Measurements from ENCODE around the gene AK5.
"Not testable (repeated sequence)": the region's sequence is repeated elsewhere in the genome, so short reads cannot be mapped to it uniquely, and the experiment has no call there.

Gene AK5

GRCh38 chr1:77487631-77488030 lies 205.8 kb downstream of the AK5 start:
- in situ Hi-C loops (cut with MboI; ENCODE audit: low sequenced_read_pairs): no loop called here

DNA sequence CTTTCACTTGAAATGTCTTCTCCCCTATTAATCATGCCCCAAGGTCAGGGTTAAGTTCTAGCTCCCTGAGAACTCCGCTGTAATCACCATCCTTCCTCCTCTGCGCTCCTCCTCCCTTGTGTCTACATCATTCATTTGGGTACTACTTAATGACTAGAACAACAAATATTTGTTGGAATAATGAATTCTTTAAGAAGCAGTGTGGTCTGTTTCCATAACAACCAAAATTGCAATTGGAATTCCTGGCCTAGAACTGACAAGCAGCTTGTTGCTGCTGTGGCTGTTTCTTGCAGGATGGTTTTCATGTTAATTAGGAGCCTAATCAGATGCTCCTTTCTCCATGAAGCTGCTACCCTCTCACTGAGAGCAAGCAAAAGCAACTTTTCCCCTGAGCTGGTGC lies 208.1 kb downstream of the AK5 start:
- in situ Hi-C loops (cut with MboI; ENCODE audit: low sequenced_read_pairs): no loop called here

DNA sequence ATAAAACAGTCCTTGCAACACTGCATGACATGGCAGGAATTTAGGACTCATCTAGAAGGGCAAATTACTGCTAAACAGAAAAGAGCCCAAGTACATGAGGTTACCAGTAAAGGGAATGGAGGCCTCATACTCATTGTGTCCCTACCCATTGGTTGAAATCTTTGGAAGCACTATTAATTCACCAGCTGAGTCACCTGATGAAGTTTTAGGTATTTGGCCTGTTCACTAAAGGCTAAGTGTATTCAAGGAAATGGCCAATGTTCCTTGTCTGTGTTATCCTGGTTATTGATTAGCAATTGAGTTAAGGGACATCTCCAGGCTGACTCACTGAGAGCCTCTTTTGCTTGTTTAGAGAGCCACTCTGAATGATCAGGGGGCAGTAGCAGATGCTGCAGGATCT lies 212.2 kb downstream of the AK5 start:
- in situ Hi-C loops (cut with MboI; ENCODE audit: low sequenced_read_pairs): no loop called here

- in situ Hi-C loops (cut with MboI; ENCODE audit: low sequenced_read_pairs): no loop called here
Measured at GRCh38 chr1:77498918-77499317, 217.1 kb downstream of the AK5 start.

DNA sequence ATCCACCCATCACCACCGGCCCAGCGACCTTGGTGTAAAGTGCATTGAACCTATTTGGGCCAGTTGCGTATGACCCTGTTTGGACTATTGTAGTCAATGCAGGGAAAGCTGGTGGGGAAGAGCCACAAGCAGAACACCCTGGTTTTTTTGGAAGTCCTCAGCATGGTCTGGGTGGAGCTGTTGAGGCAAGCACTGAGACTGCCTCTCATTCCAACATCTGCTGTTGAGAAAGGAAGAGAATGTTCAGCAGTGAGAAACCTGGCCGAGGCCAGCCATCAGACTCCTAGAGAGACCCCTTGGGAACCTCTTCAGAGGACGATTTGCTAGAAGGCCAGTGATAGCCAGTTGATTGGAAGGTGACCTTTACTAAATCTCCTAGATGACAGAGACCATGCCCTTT lies 217.6 kb downstream of the AK5 start:
- in situ Hi-C loops (cut with MboI; ENCODE audit: low sequenced_read_pairs): no loop called here

- in situ Hi-C loops (cut with MboI; ENCODE audit: low sequenced_read_pairs): no loop called here
Measured at GRCh38 chr1:77504986-77505385, 223.2 kb downstream of the AK5 start.

- in situ Hi-C loops (cut with MboI; ENCODE audit: low sequenced_read_pairs): no loop called here
Measured at GRCh38 chr1:77506771-77507170, 225.0 kb downstream of the AK5 start.

- in situ Hi-C loops (cut with MboI; ENCODE audit: low sequenced_read_pairs): no loop called here
Measured at GRCh38 chr1:77509051-77509492, 227.3 kb downstream of the AK5 start.

GRCh38 chr1:77509898-77510297 lies 228.1 kb downstream of the AK5 start:
- in situ Hi-C loops (cut with MboI; ENCODE audit: low sequenced_read_pairs): no loop called here

DNA sequence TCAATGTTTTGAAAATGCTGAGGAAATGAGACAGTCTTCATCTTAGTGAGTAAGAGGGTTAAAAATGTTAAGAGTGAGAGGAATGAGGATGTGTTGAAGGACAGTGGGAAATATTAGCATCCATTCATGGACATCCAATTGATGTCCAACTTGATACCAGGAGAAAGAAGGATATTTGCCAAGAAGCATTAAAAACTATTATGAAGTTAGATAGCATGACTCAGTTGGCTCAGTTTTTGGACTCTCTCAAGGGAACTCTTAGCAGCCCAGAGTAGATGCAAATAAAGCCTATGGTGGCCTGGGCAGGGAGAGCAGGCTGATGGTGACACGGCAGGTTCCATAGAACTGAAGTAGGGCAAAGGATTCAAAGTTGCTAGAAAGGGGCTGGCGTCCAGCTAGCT lies 229.6 kb downstream of the AK5 start:
- in situ Hi-C loops (cut with MboI; ENCODE audit: low sequenced_read_pairs): no loop called here

GRCh38 chr1:77512650-77513049 lies 230.8 kb downstream of the AK5 start:
- in situ Hi-C loops (cut with MboI; ENCODE audit: low sequenced_read_pairs): not testable (repeated sequence)

DNA sequence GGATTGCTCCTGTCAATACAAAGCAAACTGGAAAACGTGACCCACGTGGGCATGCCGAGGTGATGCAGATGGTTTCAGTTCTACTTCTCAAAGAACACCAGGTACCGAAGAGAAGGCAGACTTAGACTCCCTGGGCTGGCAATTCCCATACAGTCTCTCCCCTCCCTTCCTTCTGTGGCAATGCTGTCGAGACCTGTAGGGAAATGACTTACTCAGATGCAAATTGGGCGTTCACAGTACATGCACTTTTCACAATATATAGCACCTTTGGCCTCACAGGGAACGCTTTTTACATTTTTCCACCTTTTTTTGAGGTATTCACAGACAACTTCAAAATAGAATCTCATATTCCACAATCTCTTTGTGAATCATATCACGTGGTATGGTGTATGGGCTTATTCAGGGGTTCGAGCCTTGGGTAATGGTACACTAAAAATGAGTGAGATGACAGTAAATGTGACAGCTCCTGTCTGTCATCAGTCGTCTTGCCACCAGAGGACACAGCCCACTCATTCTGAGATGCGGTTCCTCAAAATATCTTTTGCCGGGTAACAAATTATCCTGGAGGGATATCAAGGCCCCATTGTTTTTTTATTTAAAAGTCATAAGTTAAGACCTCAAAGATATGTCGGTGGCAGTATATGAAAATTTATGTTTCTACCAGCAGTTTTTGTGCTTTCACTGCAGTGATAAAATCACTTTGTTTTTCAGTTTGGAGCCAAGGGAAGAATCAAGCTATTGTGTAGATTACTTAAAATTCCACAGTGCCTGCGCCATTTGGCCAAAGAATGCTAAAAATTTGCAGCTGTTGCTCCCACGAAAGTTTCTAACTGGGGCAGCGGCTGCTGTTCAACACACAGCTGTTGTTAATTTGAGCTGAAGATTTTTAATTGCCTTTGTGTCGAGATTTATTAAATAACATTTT lies 232.3 kb downstream of the AK5 start:
- in situ Hi-C loops (cut with MboI; ENCODE audit: low sequenced_read_pairs): no loop called here

DNA sequence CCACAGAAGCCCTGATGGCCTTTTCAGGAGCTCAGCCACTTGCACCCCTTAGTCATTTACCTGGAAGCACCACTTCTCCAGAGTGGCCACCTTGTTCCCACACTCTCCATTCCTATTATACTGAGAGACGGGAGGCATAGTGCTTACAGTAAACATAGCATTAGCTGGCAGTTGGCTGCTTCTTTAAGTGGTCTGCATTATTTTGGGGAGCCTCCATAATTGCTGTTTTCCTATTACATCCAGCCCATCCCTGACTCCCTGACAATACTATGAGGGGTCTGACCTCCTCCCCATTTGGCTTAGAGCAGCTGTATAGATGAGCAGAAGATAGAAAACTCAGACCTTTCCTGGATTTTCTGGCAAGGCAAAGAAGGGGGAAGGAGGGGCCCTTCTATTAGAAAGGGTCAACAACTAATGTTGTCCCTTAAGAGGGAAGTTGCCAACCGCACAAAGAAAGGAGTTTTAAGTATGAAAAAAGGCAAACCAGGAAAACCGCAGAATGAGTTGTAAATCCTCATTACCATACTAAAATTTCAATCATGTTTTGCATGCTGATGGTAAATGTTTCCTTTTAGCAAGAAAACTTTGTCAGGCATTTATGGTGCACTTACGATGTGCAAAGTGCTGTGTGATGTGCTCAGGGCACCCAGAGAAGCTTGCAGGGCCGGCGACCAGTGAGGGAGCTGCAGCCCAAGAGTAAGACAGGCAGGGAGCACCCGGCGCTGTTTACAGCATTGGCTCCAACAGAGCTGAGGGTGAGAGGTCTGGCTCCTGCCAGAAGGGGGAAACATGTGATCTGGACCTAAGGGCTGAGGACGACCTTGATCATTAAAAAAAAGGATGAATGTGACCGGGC lies 233.3 kb downstream of the AK5 start:
- in situ Hi-C loops (cut with MboI; ENCODE audit: low sequenced_read_pairs): no loop called here

- in situ Hi-C loops (cut with MboI; ENCODE audit: low sequenced_read_pairs): no loop called here
Measured at GRCh38 chr1:77516106-77516505, 234.3 kb downstream of the AK5 start.

DNA sequence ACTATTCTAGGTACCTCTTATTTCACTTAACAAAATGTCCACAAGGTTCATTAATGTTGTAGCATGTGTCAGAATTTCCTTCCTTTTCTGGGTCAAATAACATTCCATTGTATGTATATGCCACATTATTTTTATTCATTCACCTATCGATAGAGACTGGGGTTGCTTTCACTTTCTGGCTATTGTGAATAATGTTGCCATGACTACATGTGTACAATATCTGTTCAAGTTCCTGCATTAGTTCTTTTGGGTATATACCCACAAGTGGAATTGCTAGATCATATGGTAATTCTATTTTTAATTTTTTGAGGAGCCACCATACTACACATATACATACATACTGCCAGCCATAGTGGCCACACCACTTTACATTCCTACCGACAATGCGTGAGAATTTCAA lies 242.2 kb downstream of the AK5 start:
- in situ Hi-C loops (cut with MboI; ENCODE audit: low sequenced_read_pairs): no loop called here

GRCh38 chr1:77531149-77531548 lies 249.3 kb downstream of the AK5 start:
- in situ Hi-C loops (cut with MboI; ENCODE audit: low sequenced_read_pairs): loop anchor here (25.0 kb wide), 1 partner anchor 369 kb away; no protein-coding TSS in a partner anchor

DNA sequence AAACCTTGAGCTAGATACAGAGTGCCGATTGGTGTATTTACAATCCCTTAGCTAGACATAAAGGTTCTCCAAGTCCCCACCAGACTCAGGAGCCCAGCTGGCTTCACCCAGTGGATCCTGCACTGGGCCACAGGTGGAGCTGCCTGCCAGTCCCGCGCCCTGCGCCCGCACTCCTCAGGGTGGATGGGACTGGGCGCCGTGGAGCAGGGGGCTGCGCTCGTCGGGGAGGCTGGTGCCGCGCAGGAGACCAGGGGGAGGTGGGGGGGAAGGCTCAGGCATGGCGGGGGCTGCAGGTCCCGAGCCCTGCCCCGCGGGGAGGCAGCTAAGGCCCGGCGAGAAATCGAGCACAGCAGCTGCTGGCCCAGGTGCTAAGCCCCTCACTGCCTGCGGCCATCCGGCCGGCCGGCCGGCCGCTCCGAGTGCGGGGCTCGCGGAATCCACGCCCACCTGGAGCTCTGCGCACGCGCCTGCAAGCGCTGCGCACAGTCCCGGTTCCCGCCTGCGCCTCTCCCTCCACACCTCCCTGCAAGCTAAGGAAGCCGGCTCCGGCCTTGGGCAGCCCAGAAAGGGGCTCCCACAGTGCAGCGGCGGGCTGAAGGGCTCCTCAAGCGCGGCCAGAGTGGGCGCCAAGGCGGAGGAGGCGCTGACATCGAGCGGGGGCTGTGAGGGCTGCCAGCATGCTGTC lies 249.9 kb downstream of the AK5 start:
- in situ Hi-C loops (cut with MboI; ENCODE audit: low sequenced_read_pairs): loop anchor here (25.0 kb wide), 1 partner anchor 369 kb away; no protein-coding TSS in a partner anchor

DNA sequence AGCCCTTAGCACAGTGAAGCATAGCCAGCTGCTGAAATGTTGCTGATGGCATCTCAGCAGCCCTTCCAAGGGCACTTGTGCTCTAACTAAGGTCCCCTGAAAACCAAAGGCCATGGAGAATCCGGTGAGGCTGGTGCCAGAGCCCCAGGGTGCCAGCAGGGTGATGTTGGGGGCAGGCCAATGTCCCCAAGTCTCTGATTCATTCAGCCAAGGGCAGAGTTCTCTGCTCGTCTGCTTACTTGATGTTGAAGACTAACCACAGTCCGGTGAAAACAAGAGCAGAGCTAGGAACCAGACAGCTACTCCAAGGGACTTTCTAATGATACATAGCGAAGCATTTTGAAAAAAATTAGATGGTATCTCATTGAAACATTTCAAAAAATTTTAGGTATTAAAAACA lies 250.8 kb downstream of the AK5 start:
- in situ Hi-C loops (cut with MboI; ENCODE audit: low sequenced_read_pairs): loop anchor here (25.0 kb wide), 1 partner anchor 370 kb away; no protein-coding TSS in a partner anchor

GRCh38 chr1:77533660-77534305 lies 252.0 kb downstream of the AK5 start:
- in situ Hi-C loops (cut with MboI; ENCODE audit: low sequenced_read_pairs): loop anchor here (25.0 kb wide), 1 partner anchor 371 kb away; no protein-coding TSS in a partner anchor

DNA sequence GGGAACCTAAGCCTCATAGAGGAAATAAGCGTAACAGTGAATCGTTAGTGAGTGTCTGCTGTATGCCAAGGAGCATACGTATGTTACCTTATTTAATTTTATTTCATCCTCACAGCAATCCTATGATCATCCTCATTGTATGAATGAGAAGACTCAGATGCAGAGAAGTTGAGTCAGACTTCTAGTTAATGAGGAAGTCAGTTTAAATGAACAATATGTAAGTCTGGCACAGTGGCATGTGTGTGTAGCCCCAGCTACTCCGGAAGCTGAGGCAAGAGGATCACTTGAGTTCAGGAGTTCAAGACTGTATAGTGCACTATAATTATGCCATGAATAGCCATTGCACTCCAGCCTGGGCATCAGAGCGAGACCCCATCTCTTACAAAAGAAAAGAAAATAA lies 252.6 kb downstream of the AK5 start:
- in situ Hi-C loops (cut with MboI; ENCODE audit: low sequenced_read_pairs): loop anchor here (25.0 kb wide), 1 partner anchor 372 kb away; no protein-coding TSS in a partner anchor
